Epithelial cell of proximal tubule (primary cell): ENCODE data around the gene PRAMEF9. TPM values are rescaled to one million over a fixed set of nuclear protein-coding genes. Genes with fewer than 3 reads are reported as not detected.
A peak's percentile ranks its signal among the peaks of the same experiment; 100 is the strongest.
"Not testable (repeated sequence)": the region's sequence is repeated elsewhere in the genome, so short reads cannot be mapped to it uniquely, and the experiment has no call there.

Experiments used
- DNase-seq: peaks from one replicate; pipeline ENCODE4 v3.0.0-alpha.2; 2011; ENCODE audit warnings: low read depth
- H3K4me3 ChIP-seq: 2 replicates; pipeline ENCODE4 v1.5.1; 2011; ENCODE audit warnings: low read depth, mild to moderate bottlenecking, low read length
- CTCF ChIP-seq: conservative IDR thresholded peaks from 2 replicates; pipeline ENCODE4 v1.5.1; 2012; ENCODE audit warnings: low read depth, mild to moderate bottlenecking, low read length
- total RNA-seq: library from RNA; depleted of rRNA; stranded (reverse); fragments of >200 nt; gene quantifications from 2 replicates; pipeline ENCODE4 v1.2.3, GENCODE V29; 2015

The PRAMEF9 gene
- not detected in 2 replicates for total RNA-seq

GRCh38 chr1:13171548-13171947 lies at the start of gene PRAMEF9:
TSS of gene PRAMEF9 (plus strand) at chr1:13171848. CDS start at chr1:13175281, 3,433 bp downstream.
- H3K4me3 ChIP-seq, DNase-seq: not testable (repeated sequence)

- H3K4me3 ChIP-seq, DNase-seq: not testable (repeated sequence)
Measured at GRCh38 chr1:13155909-13156308, 15.7 kb upstream of the PRAMEF9 start, which contains the start of gene PRAMEF26. TSS of gene PRAMEF26 (minus strand) at chr1:13156009. CDS start at chr1:13153095, 2,914 bp downstream.

GRCh38 chr1:13165531-13165930 lies 6.1 kb upstream of the PRAMEF9 start, which contains the start of gene HNRNPCL4:
TSS of gene HNRNPCL4 (minus strand) at chr1:13165631. CDS start at chr1:13165467, 164 bp downstream.
- H3K4me3 ChIP-seq = not testable (repeated sequence)

GRCh38 chr1:13201309-13201708 lies 29.7 kb downstream of the PRAMEF9 start, which contains the start of gene PRAMEF13:
TSS of gene PRAMEF13 (minus strand) at chr1:13201409. CDS start at chr1:13199589, 1,820 bp downstream.
- H3K4me3 ChIP-seq, DNase-seq: not testable (repeated sequence)

More at GRCh38 chr1:13165531-13165930, 6.1 kb upstream of the PRAMEF9 start, which contains the start of gene HNRNPCL4:
- DNase-seq = not testable (repeated sequence)

- DNase-seq, H3K4me3 ChIP-seq: not testable (repeated sequence)
Measured at GRCh38 chr1:13208712-13209111, 37.1 kb downstream of the PRAMEF9 start.

GRCh38 chr1:13216619-13217018 lies 45.0 kb downstream of the PRAMEF9 start:
- not testable (repeated sequence) for DNase-seq

GRCh38 chr1:13219203-13219602 lies 47.6 kb downstream of the PRAMEF9 start:
- not testable (repeated sequence) for H3K4me3 ChIP-seq, DNase-seq

More at GRCh38 chr1:13216619-13217018, 45.0 kb downstream of the PRAMEF9 start:
- not testable (repeated sequence) for H3K4me3 ChIP-seq

- not testable (repeated sequence) for H3K4me3 ChIP-seq, DNase-seq
Measured at GRCh38 chr1:13222788-13223187, 51.1 kb downstream of the PRAMEF9 start.

GRCh38 chr1:13224480-13225060 lies 52.9 kb downstream of the PRAMEF9 start:
- H3K4me3 ChIP-seq = no peak overlapping the region
- no peak for DNase-seq
- TF ChIP-seq CTCF = no peak

- not testable (repeated sequence) for H3K4me3 ChIP-seq, DNase-seq
Measured at GRCh38 chr1:13225675-13226204, 54.1 kb downstream of the PRAMEF9 start, which contains the start of gene PRAMEF18. TSS of gene PRAMEF18 (minus strand) at chr1:13226154. CDS start at chr1:13226106, 48 bp downstream.

- not testable (repeated sequence) for H3K4me3 ChIP-seq, DNase-seq
Measured at GRCh38 chr1:13227271-13228055, 55.8 kb downstream of the PRAMEF9 start.

- H3K4me3 ChIP-seq = no peak overlapping the region
- DNase-seq = no peak
- peak; percentile 38 for TF ChIP-seq CTCF
Measured at GRCh38 chr1:13228343-13228781, 56.7 kb downstream of the PRAMEF9 start.

Other genes with a start within 250 kb of the PRAMEF9 start
- not detected in 2 replicates for gene PRAMEF6, start 224.3 kb upstream of the PRAMEF9 start, total RNA-seq
- gene PRAMEF27, start 115.3 kb upstream of the PRAMEF9 start, total RNA-seq = not detected in 2 replicates
- gene HNRNPCL3, start 111.1 kb upstream of the PRAMEF9 start, total RNA-seq = not detected in 2 replicates
- gene PRAMEF25, start 101.1 kb upstream of the PRAMEF9 start, total RNA-seq = not detected in 2 replicates
- not detected in 2 replicates for gene HNRNPCL2, start 55.0 kb upstream of the PRAMEF9 start, total RNA-seq
- gene PRAMEF26, start 15.8 kb upstream of the PRAMEF9 start, total RNA-seq = not detected in 2 replicates
- not detected in 2 replicates for gene HNRNPCL4, start 6.2 kb upstream of the PRAMEF9 start, total RNA-seq
- not detected in 2 replicates for gene PRAMEF13, start 29.6 kb downstream of the PRAMEF9 start, total RNA-seq
- gene PRAMEF18, start 54.3 kb downstream of the PRAMEF9 start, total RNA-seq = not detected in 2 replicates
- not detected in 2 replicates for gene PRAMEF5, start 82.3 kb downstream of the PRAMEF9 start, total RNA-seq
- not detected in 2 replicates for gene PRAMEF8, start 113.3 kb downstream of the PRAMEF9 start, total RNA-seq
- not detected in 2 replicates for gene PRAMEF33, start 131.7 kb downstream of the PRAMEF9 start, total RNA-seq
- gene PRAMEF15, start 143.7 kb downstream of the PRAMEF9 start, total RNA-seq = not detected in 2 replicates
- not detected in 2 replicates for gene PRAMEF14, start 175.3 kb downstream of the PRAMEF9 start, total RNA-seq
- gene PRAMEF19, start 200.1 kb downstream of the PRAMEF9 start, total RNA-seq = not detected in 2 replicates
- gene PRAMEF17, start 217.8 kb downstream of the PRAMEF9 start, total RNA-seq = not detected in 2 replicates
- gene PRAMEF20, start 238.6 kb downstream of the PRAMEF9 start, total RNA-seq = not detected in 2 replicates